Stimulated activated naive CD4-positive, alpha-beta T cell treated with Interleukin-2 at 50 U/mL for 16 hours (primary cell): ENCODE data around the gene FHIT.
"Not testable (repeated sequence)": the region's sequence is repeated elsewhere in the genome, so short reads cannot be mapped to it uniquely, and the experiment has no call there.

ENCODE experiments used
- DNase-seq: peaks from one replicate; lab custom pipeline; 2025; lab: John Stamatoyannopoulos, UW

The FHIT gene

GRCh38 chr3:61111825-61112224 lies 139.4 kb downstream of the FHIT start:
- DNase-seq: no peak

- DNase-seq: no peak
Observed at GRCh38 chr3:61110576-61110975, 140.7 kb downstream of the FHIT start.

- DNase-seq: no peak
Observed at GRCh38 chr3:61108247-61109019, 142.8 kb downstream of the FHIT start.

GRCh38 chr3:61094608-61095007 lies 156.6 kb downstream of the FHIT start:
- no peak for DNase-seq

GRCh38 chr3:61093364-61093763 lies 157.9 kb downstream of the FHIT start:
- no peak for DNase-seq

GRCh38 chr3:61092870-61093269 lies 158.4 kb downstream of the FHIT start:
- DNase-seq: no peak

GRCh38 chr3:61090389-61091169 lies 160.7 kb downstream of the FHIT start:
- no peak for DNase-seq

GRCh38 chr3:61087465-61087864 lies 163.8 kb downstream of the FHIT start:
- DNase-seq: no peak

- no peak for DNase-seq
Observed at GRCh38 chr3:61081554-61081953, 169.7 kb downstream of the FHIT start.

- DNase-seq: no peak
Observed at GRCh38 chr3:61080737-61081445, 170.4 kb downstream of the FHIT start.

- no peak for DNase-seq
Observed at GRCh38 chr3:61078048-61078752, 173.1 kb downstream of the FHIT start.

- no peak for DNase-seq
Observed at GRCh38 chr3:61077551-61077950, 173.7 kb downstream of the FHIT start.

GRCh38 chr3:61074783-61075182 lies 176.5 kb downstream of the FHIT start:
- DNase-seq: no peak

GRCh38 chr3:61073566-61074165 lies 177.6 kb downstream of the FHIT start:
- no peak for DNase-seq

GRCh38 chr3:61068084-61068483 lies 183.2 kb downstream of the FHIT start:
- DNase-seq: no peak

GRCh38 chr3:61066800-61067199 lies 184.5 kb downstream of the FHIT start:
- no peak for DNase-seq

GRCh38 chr3:61066222-61066621 lies 185.0 kb downstream of the FHIT start:
- not testable (repeated sequence) for DNase-seq

GRCh38 chr3:61065451-61066011 lies 185.7 kb downstream of the FHIT start:
- no peak for DNase-seq

- no peak for DNase-seq
Observed at GRCh38 chr3:61061092-61061723, 190.0 kb downstream of the FHIT start.

- no peak for DNase-seq
Observed at GRCh38 chr3:61060411-61060861, 190.8 kb downstream of the FHIT start.

GRCh38 chr3:61058836-61059235 lies 192.4 kb downstream of the FHIT start:
- DNase-seq: no peak
